Upper lobe of left lung (tissue), 6 donors: ENCODE measurements around the gene SLC26A2. TPM values are rescaled to one million over a fixed set of nuclear protein-coding genes. Genes with fewer than 3 reads are reported as not detected.

Source experiments
- ATAC-seq, 2 donors: fragments of 200-7000 bp; cut with Tn5 transposase; one replicate each; pipeline ENCODE4 v1.9.1; 2022; ENCODE audit warnings: mild to moderate bottlenecking in 2 of 2, moderate library complexity in 2 of 2; ENCODE audit not compliant: low FRiP score in 2 of 2
- DNase-seq, 2 donors: peaks; one replicate each; pipeline ENCODE4 v3.0.0-alpha.2; 2019 to 2020
- H3K27ac ChIP-seq, 4 donors: fragments of 200-600 bp; sonication (generic); one replicate each; pipeline ENCODE4 v1.5.1; 2016 to 2019
- H3K27me3 ChIP-seq, 4 donors: fragments of 200-600 bp; sonication (generic); one replicate each; pipeline ENCODE4 v1.5.1; 2017 to 2019
- H3K36me3 ChIP-seq, 4 donors: fragments of 200-600 bp; sonication (generic); one replicate each; pipeline ENCODE4 v1.5.1; 2016 to 2019
- H3K4me1 ChIP-seq, 4 donors: fragments of 200-600 bp; sonication (generic); one replicate each; pipeline ENCODE4 v1.5.1; 2018 to 2019
- H3K4me3 ChIP-seq, 4 donors: fragments of 200-600 bp; sonication (generic); one replicate each; pipeline ENCODE4 v1.5.1; 2017 to 2019; ENCODE audit warnings: mild to moderate bottlenecking in 2 of 4, moderate library complexity in 1 of 4
- H3K9me3 ChIP-seq, 4 donors: fragments of 200-600 bp; sonication (generic); one replicate each; pipeline ENCODE4 v1.5.1; 2018 to 2019
- EP300 ChIP-seq, 4 donors: sonication (generic); formaldehyde crosslinking; IDR thresholded peaks; one replicate each; pipeline ENCODE4 v1.5.1; 2017; ENCODE audit warnings: antibody characterized with exemption in 4 of 4, control low read depth in 2 of 4
- POLR2A ChIP-seq, 4 donors: fragments of 450-650 bp; IDR thresholded peaks; one replicate each; pipeline ENCODE4 v1.5.1; 2016 to 2017; ENCODE audit warnings: antibody characterized with exemption in 4 of 4, mild to moderate bottlenecking in 2 of 4
- POLR2AphosphoS5 ChIP-seq, 2 donors: sonication (generic); formaldehyde crosslinking; IDR thresholded peaks; one replicate each; pipeline ENCODE4 v1.5.1; 2017; ENCODE audit warnings: antibody characterized with exemption in 2 of 2
- WGBS, 2 donors: methylation state at CpG; one replicate each; pipeline ENCODE4 v1.1.5; 2017 to 2018; 5-methylcytosine and 5-hydroxymethylcytosine counted together
- total RNA-seq, 6 donors: library from RNA; depleted of rRNA in 4 of 6; stranded (reverse); fragments of >200 nt in 4 of 6; gene quantifications; one replicate each; pipeline versions ENCODE4 v1.1.0 to v1.2.1, GENCODE V29; 2016 to 2021
- TF ChIP-seq, protein P1 (sequence below), 6 experiments: fragments of 450-650 bp in 4 of 6; fragments of 200-600 bp in 2 of 6; sonication (generic) in 2 of 6; IDR thresholded peaks; one replicate each; pipeline ENCODE4 v1.5.1; 2016 to 2019; ENCODE audit warnings: antibody characterized with exemption in 6 of 6
- donor health status: DM: no; HTN: no; CAD: no; lungs with moderate emphysema.
- donor health status: DM: no; HTN: yes; CAD: no; lungs with severe emphysema.

The SLC26A2 gene
- 10 to 100 TPM in 5 of 6 donors, 1 to 10 TPM in 1; 7.3 to 21.6 (median 16.8) TPM for total RNA-seq

DNA sequence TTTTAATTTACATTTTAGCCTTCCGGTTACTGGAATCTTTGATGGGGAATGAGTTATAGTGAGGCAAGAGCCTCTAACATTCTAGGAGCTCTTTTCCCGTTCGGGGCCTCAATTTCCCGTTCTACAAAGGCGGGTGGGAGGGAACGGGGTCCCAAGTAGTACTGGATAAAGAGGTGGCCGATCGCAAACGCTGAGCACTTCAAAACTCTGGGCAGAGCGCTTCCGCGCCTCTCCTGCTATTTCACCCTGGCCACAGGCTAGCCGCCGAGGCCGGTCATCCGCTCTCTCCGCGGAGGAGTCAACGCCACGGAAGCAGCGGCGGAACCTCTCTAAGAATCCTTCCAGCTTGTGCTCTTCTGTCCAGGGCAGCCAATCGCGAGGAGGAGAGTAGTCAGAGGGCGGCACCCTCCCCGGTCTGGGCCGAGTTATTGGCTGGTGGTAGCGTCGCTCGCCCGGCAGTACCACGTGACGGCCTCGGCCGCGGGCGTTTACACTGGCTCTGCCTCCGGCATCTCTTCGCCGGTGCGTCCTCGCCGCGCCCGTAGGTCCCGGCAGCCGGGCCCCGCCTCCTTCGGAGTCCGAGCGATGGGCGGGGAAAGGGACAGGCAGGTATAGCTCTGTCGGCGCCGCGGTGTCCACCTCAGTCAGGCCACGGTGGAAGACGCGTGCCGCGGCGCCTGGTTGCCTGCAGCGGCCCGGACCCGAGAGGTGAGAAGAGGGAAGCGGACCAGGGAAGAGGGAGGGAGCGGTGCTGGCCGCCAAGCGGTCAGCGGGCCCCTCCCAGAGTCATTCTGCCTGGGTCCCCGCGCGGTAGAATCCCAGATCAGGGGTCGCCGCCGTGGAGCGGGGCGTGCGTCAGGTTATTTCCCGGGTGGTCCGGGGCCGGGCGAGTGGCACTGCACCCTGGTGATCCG lies at the start of gene SLC26A2:
SLC26A2 (plus strand) TSS at position 487 of the 914 bp plus-strand sequence. CDS start 16,895 bp downstream, outside the sequence.
- no peaks in the 10 kb centered on the region for H3K9me3 ChIP-seq
- H3K4me3 ChIP-seq: peak within 1 kb of the TSS; percentile 78 to 93 (median 88)
- peak; percentile 89 to 99 for TF ChIP-seq POLR2AphosphoS5 (IDR thresholded peaks at IDR 0.05)
- TF ChIP-seq, protein P1, sequence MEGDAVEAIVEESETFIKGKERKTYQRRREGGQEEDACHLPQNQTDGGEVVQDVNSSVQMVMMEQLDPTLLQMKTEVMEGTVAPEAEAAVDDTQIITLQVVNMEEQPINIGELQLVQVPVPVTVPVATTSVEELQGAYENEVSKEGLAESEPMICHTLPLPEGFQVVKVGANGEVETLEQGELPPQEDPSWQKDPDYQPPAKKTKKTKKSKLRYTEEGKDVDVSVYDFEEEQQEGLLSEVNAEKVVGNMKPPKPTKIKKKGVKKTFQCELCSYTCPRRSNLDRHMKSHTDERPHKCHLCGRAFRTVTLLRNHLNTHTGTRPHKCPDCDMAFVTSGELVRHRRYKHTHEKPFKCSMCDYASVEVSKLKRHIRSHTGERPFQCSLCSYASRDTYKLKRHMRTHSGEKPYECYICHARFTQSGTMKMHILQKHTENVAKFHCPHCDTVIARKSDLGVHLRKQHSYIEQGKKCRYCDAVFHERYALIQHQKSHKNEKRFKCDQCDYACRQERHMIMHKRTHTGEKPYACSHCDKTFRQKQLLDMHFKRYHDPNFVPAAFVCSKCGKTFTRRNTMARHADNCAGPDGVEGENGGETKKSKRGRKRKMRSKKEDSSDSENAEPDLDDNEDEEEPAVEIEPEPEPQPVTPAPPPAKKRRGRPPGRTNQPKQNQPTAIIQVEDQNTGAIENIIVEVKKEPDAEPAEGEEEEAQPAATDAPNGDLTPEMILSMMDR (IDR thresholded peaks at IDR 0.05): peak in 2 of 6 experiments; percentile 11 to 24
- peak in 1 of 4 donors; percentile 24 for TF ChIP-seq EP300 (IDR thresholded peaks at IDR 0.05)
- TF ChIP-seq POLR2A (IDR thresholded peaks at IDR 0.05): peak; percentile 57 to 98 (median 90)
- H3K27ac ChIP-seq: peak within 1 kb of the TSS; percentile 88 to 93 (median 92)
- peaks cover 10 to 27% (median 16%) of the 10 kb centered on the region in 4 donors for H3K4me1 ChIP-seq
- WGBS, 2 donors: 0 to 1% methylated on average over 18 to 35 of the region's 84 CpGs
- peak; percentile 98 to 99 for DNase-seq
- H3K27me3 ChIP-seq: no peaks in the 10 kb centered on the region
- peak; percentile 99 to 100 for ATAC-seq
- no peaks in the 10 kb centered on the region for H3K36me3 ChIP-seq

GRCh38 chr5:149911031-149911430 lies 49.5 kb upstream of the SLC26A2 start:
- TF ChIP-seq EP300 (IDR thresholded peaks at IDR 0.05) (no peak), POLR2AphosphoS5 (IDR thresholded peaks at IDR 0.05) (no peak)
- TF ChIP-seq, protein P1 (IDR thresholded peaks at IDR 0.05): no peak
- Histone ChIP-seq H3K4me1 (no peaks in the 10 kb centered on the region), H3K27me3 (no peaks in the 10 kb centered on the region), H3K36me3 (no peaks in the 10 kb centered on the region), H3K9me3 (no peaks in the 10 kb centered on the region), H3K4me3 (no peak overlapping the region), H3K27ac (no peak overlapping the region)
- 41 to 58% methylated on average over 1 of the region's 1 CpG for WGBS, 2 donors
- DNase-seq: no peak
- ATAC-seq: no peak

DNA sequence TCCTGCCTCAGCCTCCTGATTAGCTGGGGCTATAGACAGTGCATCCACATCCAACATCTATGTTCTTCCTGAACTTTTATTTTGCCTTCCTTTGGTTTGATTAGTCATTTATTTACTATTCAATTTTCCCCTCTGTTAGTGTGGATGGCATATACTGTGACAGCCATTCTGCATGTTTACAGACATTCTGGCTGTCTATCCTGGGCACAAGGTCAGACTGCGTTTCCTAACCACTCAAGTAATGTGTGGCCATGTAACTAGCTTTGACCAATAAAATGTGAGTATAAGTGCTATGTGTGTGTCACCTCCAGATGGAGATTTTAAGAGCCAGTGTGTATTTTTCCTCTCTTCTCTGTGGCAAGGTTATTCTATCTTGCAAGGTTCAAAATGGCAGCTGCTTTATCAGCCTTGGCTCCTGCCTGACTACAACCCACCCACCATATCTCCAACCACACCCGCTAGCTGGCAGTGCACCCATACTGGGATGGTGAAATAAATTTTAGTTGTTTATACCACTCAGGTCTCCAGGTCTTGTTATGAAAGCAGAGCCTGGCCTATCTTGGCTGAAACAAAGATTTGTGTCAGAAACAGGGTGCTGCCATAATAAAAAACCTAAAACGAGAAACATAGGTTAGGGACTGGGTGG lies 48.2 kb upstream of the SLC26A2 start:
- Histone ChIP-seq H3K4me1 (no peaks in the 10 kb centered on the region), H3K27me3 (no peaks in the 10 kb centered on the region), H3K4me3 (no peak overlapping the region), H3K27ac (no peak overlapping the region), H3K9me3 (no peaks in the 10 kb centered on the region), H3K36me3 (no peaks in the 10 kb centered on the region)
- ATAC-seq (no peak), DNase-seq (no peak)
- TF ChIP-seq EP300 (IDR thresholded peaks at IDR 0.05) (no peak), POLR2AphosphoS5 (IDR thresholded peaks at IDR 0.05) (no peak), POLR2A (IDR thresholded peaks at IDR 0.05) (no peak)
- TF ChIP-seq, protein P1 (IDR thresholded peaks at IDR 0.05): no peak
- 91 to 95% methylated on average over 3 of the region's 3 CpGs for WGBS, 2 donors

GRCh38 chr5:149913436-149914419 lies 46.8 kb upstream of the SLC26A2 start:
- Histone ChIP-seq H3K27ac (no peak overlapping the region), H3K9me3 (no peaks in the 10 kb centered on the region), H3K36me3 (no peaks in the 10 kb centered on the region), H3K4me3 (no peak overlapping the region), H3K27me3 (no peaks in the 10 kb centered on the region), H3K4me1 (no peaks in the 10 kb centered on the region)
- no peak for ATAC-seq
- 71 to 81% methylated on average over 7 of the region's 7 CpGs for WGBS, 2 donors
- TF ChIP-seq EP300 (IDR thresholded peaks at IDR 0.05): no peak
- DNase-seq: no peak
